Neural cell (in vitro differentiated cells): ENCODE results near the gene KANSL1L. TPM values are rescaled to one million over a fixed set of nuclear protein-coding genes. Genes with fewer than 3 reads are reported as not detected.

ENCODE experiments used
- H2AFZ ChIP-seq: fragments of 200-600, 300-800 bp; sonication (generic), shearing (Covaris generic); 2 replicates; pipeline ENCODE4 v1.6.0; 2014; ENCODE audit warnings: low read depth, mild to moderate bottlenecking, antibody characterized with exemption, low read length, moderate library complexity
- H3F3A ChIP-seq: fragments of 200-600 bp; shearing (Covaris generic); 2 replicates; pipeline ENCODE4 v1.6.1; 2016; ENCODE audit warnings: mild to moderate bottlenecking, moderate library complexity, mixed read lengths, antibody characterized with exemption, low read length; ENCODE audit not compliant: insufficient read depth, poor library complexity, severe bottlenecking
- H3K27ac ChIP-seq: fragments of 200-600, 300-800 bp; sonication (generic), shearing (Covaris generic); 2 replicates; pipeline ENCODE4 v1.5.1; 2014; ENCODE audit warnings: mild to moderate bottlenecking, low read length, moderate library complexity
- H3K27me3 ChIP-seq: fragments of 300-800, 200-600 bp; sonication (generic), shearing (Covaris generic); 2 replicates; pipeline ENCODE4 v1.6.0; 2014; ENCODE audit warnings: mild to moderate bottlenecking, low read depth, low read length, moderate library complexity; ENCODE audit not compliant: insufficient read depth
- H3K36me3 ChIP-seq: fragments of 300-800, 200-600 bp; sonication (generic), shearing (Covaris generic); 2 replicates; pipeline ENCODE4 v1.5.1; 2014; ENCODE audit warnings: mild to moderate bottlenecking, antibody characterized with exemption, low read length, moderate library complexity; ENCODE audit not compliant: insufficient read depth
- H3K4me2 ChIP-seq: fragments of 300-800, 200-600 bp; sonication (generic), shearing (Covaris generic); 2 replicates; pipeline ENCODE4 v1.6.0; 2014; ENCODE audit warnings: mild to moderate bottlenecking, low read length
- H3K4me3 ChIP-seq: fragments of 300-800, 200-600 bp; sonication (generic), shearing (Covaris generic); 2 replicates; pipeline ENCODE4 v1.5.1; 2014; ENCODE audit warnings: mild to moderate bottlenecking, low read length, moderate library complexity
- H3K79me2 ChIP-seq: fragments of 200-600 bp; shearing (Covaris generic); replicated peaks from 2 replicates; pipeline ENCODE4 v1.6.0; 2014; ENCODE audit warnings: mild to moderate bottlenecking, low read length, moderate library complexity; ENCODE audit not compliant: insufficient read depth
- H3K9ac ChIP-seq: fragments of 300-800, 200-600 bp; sonication (generic), shearing (Covaris generic); 2 replicates; pipeline ENCODE4 v1.6.1; 2016; ENCODE audit warnings: mild to moderate bottlenecking, low read length, mixed read lengths
- H3K9me2 ChIP-seq: fragments of 200-600 bp; shearing (Covaris generic); 2 replicates; pipeline ENCODE4 v1.6.1; 2016; ENCODE audit warnings: mild to moderate bottlenecking, low read length, mixed read lengths; ENCODE audit not compliant: insufficient read depth
- H3K9me3 ChIP-seq: fragments of 200-600, 300-800 bp; sonication (generic), shearing (Covaris generic); 2 replicates; pipeline ENCODE4 v1.6.1; 2016; ENCODE audit warnings: mild to moderate bottlenecking, mixed run types, low read length, moderate library complexity, mixed read lengths
- H4K20me1 ChIP-seq: fragments of 200-600 bp; shearing (Covaris generic); 2 replicates; pipeline ENCODE4 v1.6.1; 2016; ENCODE audit warnings: mild to moderate bottlenecking, mixed run types; ENCODE audit not compliant: insufficient read depth
- CTCF ChIP-seq: fragments of 450-650 bp; IDR thresholded peaks from 2 replicates; pipeline ENCODE4 v1.5.1; 2014; ENCODE audit warnings: antibody characterized with exemption, mild to moderate bottlenecking, moderate library complexity; ENCODE audit not compliant: poor library complexity, severe bottlenecking
- EP300 ChIP-seq: fragments of 450-650 bp; conservative IDR thresholded peaks from 2 replicates; pipeline ENCODE4 v1.6.1; 2014; ENCODE audit warnings: antibody characterized with exemption, mild to moderate bottlenecking, moderate library complexity; ENCODE audit not compliant: poor library complexity, severe bottlenecking
- EZH2 ChIP-seq: fragments of 200-600, 300-800 bp; shearing (Covaris generic), sonication (generic); IDR thresholded peaks from 2 replicates; pipeline ENCODE4 v1.6.1; 2014; ENCODE audit warnings: antibody characterized with exemption, low read length, borderline replicate concordance, mild to moderate bottlenecking; ENCODE audit not compliant: insufficient read depth, poor library complexity, severe bottlenecking
- MXI1 ChIP-seq: fragments of 450-650 bp; conservative IDR thresholded peaks from 2 replicates; pipeline ENCODE4 v1.6.1; 2014; ENCODE audit warnings: antibody characterized with exemption, mild to moderate bottlenecking; ENCODE audit not compliant: poor library complexity, severe bottlenecking
- POLR2AphosphoS5 ChIP-seq: IDR thresholded peaks from 2 replicates; pipeline ENCODE4 v1.6.1; 2012
- RAD21 ChIP-seq: fragments of 450-650 bp; conservative IDR thresholded peaks from 2 replicates; pipeline ENCODE4 v1.6.1; 2014; ENCODE audit warnings: antibody characterized with exemption, mild to moderate bottlenecking, moderate library complexity
- SMC3 ChIP-seq: fragments of 450-650 bp; conservative IDR thresholded peaks from 2 replicates; pipeline ENCODE4 v1.6.1; 2014; ENCODE audit warnings: antibody characterized with exemption, mild to moderate bottlenecking, moderate library complexity; ENCODE audit not compliant: poor library complexity
- TAF1 ChIP-seq: IDR thresholded peaks from 2 replicates; pipeline ENCODE4 v1.6.1; 2012; ENCODE audit warnings: low read depth
- polyA plus RNA-seq: library from polyadenylated mRNA; depleted of rRNA; stranded (reverse); fragments of >200 nt; gene quantifications from 2 replicates; pipeline ENCODE4 v1.2.3, GENCODE V29; 2014
- TF ChIP-seq, protein P1 (sequence below): IDR thresholded peaks from 2 replicates; pipeline ENCODE4 v1.6.1; 2012; ENCODE audit warnings: borderline replicate concordance

KANSL1L gene
- polyA plus RNA-seq, 1 donor from 2014 or later, result 27.6 TPM

DNA sequence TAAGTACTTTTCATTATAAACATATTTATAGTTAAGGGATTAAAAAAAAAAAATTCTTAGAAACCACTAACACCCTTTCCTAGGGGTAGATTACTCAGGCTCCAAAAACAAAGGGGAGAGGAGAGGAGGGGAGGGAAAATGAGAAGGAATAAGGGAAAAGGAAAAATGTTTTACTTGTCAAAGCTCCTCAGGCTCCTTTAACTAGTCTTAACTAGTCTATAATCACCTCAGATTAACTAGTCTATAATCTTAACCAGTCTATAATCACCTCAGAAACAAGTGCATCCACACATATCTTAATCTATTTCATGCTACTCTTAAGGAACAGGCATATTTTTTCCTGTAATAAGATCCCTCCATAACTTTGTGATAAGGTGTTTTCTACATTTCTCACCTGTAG is 76.4 kb downstream of the KANSL1L start:
- H3K27ac ChIP-seq, result no peak overlapping the region
- H3K4me3 ChIP-seq, result no peak overlapping the region
- H2AFZ ChIP-seq, result no peak overlapping the region
- no peak overlapping the region for H3K9ac ChIP-seq
- H3K4me2 ChIP-seq, result no peak overlapping the region
- no peaks in the 10 kb centered on the region for H3K9me2 ChIP-seq
- no peaks in the 10 kb centered on the region for H3F3A ChIP-seq
- no peaks in the 10 kb centered on the region for H3K79me2 ChIP-seq
- TF ChIP-seq EZH2, result no peak
- TF ChIP-seq POLR2AphosphoS5, result no peak
- TF ChIP-seq CTCF, result no peak
- no peak for TF ChIP-seq RAD21
- TF ChIP-seq SMC3, result no peak
- TF ChIP-seq, protein P1, sequence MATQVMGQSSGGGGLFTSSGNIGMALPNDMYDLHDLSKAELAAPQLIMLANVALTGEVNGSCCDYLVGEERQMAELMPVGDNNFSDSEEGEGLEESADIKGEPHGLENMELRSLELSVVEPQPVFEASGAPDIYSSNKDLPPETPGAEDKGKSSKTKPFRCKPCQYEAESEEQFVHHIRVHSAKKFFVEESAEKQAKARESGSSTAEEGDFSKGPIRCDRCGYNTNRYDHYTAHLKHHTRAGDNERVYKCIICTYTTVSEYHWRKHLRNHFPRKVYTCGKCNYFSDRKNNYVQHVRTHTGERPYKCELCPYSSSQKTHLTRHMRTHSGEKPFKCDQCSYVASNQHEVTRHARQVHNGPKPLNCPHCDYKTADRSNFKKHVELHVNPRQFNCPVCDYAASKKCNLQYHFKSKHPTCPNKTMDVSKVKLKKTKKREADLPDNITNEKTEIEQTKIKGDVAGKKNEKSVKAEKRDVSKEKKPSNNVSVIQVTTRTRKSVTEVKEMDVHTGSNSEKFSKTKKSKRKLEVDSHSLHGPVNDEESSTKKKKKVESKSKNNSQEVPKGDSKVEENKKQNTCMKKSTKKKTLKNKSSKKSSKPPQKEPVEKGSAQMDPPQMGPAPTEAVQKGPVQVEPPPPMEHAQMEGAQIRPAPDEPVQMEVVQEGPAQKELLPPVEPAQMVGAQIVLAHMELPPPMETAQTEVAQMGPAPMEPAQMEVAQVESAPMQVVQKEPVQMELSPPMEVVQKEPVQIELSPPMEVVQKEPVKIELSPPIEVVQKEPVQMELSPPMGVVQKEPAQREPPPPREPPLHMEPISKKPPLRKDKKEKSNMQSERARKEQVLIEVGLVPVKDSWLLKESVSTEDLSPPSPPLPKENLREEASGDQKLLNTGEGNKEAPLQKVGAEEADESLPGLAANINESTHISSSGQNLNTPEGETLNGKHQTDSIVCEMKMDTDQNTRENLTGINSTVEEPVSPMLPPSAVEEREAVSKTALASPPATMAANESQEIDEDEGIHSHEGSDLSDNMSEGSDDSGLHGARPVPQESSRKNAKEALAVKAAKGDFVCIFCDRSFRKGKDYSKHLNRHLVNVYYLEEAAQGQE, result no peak
- TF ChIP-seq EP300, result no peak
- no peak for TF ChIP-seq TAF1
- TF ChIP-seq MXI1, result no peak
- H3K9me3 ChIP-seq, result no peaks in the 10 kb centered on the region
- H3K27me3 ChIP-seq, result no peaks in the 10 kb centered on the region
- H3K36me3 ChIP-seq, result no peaks in the 10 kb centered on the region
- H4K20me1 ChIP-seq, result no peaks in the 10 kb centered on the region

DNA sequence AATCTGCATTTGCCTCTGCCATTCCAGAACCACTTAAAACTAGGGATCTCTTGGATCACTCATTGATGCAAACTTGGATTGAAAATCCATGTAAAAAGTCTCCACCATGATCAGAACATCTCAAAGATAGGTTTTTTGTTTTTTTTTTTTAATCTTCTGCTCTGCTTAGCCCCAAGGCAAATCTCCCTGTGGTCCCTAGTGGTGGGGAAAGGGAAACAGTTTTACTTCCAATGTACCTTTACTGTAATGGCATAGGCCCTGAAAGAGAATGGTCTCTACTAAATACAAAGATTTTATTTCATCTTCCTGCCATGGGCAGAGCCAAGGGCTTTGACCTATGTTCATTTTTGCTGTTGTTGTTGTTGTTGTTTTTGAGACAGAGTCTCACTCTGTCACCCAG is 78.4 kb downstream of the KANSL1L start:
- Histone ChIP-seq H3K4me3 (no peak overlapping the region), H3K79me2 (no peaks in the 10 kb centered on the region), H3K9ac (no peak overlapping the region), H4K20me1 (no peaks in the 10 kb centered on the region), H3F3A (no peaks in the 10 kb centered on the region), H3K27me3 (no peaks in the 10 kb centered on the region), H3K27ac (no peak overlapping the region), H3K9me2 (no peaks in the 10 kb centered on the region), H3K36me3 (no peaks in the 10 kb centered on the region), H3K9me3 (no peaks in the 10 kb centered on the region), H3K4me2 (no peak overlapping the region), H2AFZ (no peak overlapping the region)
- TF ChIP-seq CTCF (no peak), POLR2AphosphoS5 (no peak), TAF1 (no peak), EP300 (no peak), EZH2 (no peak), RAD21 (no peak), SMC3 (no peak), MXI1 (no peak)
- TF ChIP-seq, protein P1, result no peak
